Ascending aorta (tissue), 2 donors: ENCODE results near the gene ZBED1. TPM values are rescaled to one million over a fixed set of nuclear protein-coding genes. Genes with fewer than 3 reads are reported as not detected.

Experiments used
- DNase-seq, 2 donors: peaks; one replicate each; pipeline ENCODE4 v3.0.0-alpha.2; 2019; ENCODE audit warnings: low spot score in 2 of 2
- H3K27ac ChIP-seq, 2 donors: fragments of 200-600 bp; sonication (generic); one replicate each; pipeline ENCODE4 v1.5.1; 2016 to 2017; ENCODE audit warnings: mild to moderate bottlenecking in 1 of 2
- H3K27me3 ChIP-seq: fragments of 200-600 bp; sonication (generic); one replicate; pipeline ENCODE4 v1.5.1; 2017
- H3K36me3 ChIP-seq, 2 donors: fragments of 200-600 bp; sonication (generic); one replicate each; pipeline ENCODE4 v1.5.1; 2016
- H3K4me1 ChIP-seq, 2 donors: fragments of 200-600 bp; sonication (generic); one replicate each; pipeline ENCODE4 v1.5.1; 2016 to 2017; ENCODE audit warnings: mild to moderate bottlenecking in 1 of 2
- H3K4me3 ChIP-seq, 2 donors: fragments of 200-600 bp; sonication (generic); one replicate each; pipeline ENCODE4 v1.5.1; 2016 to 2017; ENCODE audit warnings: mild to moderate bottlenecking in 1 of 2
- H3K9me3 ChIP-seq, 2 donors: fragments of 200-600 bp; sonication (generic); one replicate each; pipeline ENCODE4 v1.5.1; 2016
- intact Hi-C: fragments of 100-400 bp; cut with DNase I; formaldehyde crosslinking; loops from one replicate; pipeline ENCODE4 v1.15.1; 2023
- total RNA-seq: library from RNA; depleted of rRNA; stranded (reverse); fragments of >200 nt; gene quantifications from one replicate; pipeline ENCODE4 v1.1.0, GENCODE V29; 2016
- TF ChIP-seq, protein P1 (sequence below), 3 experiments: fragments of 200-600 bp in 2 of 3; fragments of 450-650 bp in 1 of 3; sonication (generic) in 2 of 3; IDR thresholded peaks; one replicate each; pipeline ENCODE4 v1.5.1; 2016 to 2019; ENCODE audit warnings: antibody characterized with exemption in 3 of 3, mild to moderate bottlenecking in 1 of 3, moderate library complexity in 1 of 3

ZBED1 gene
- total RNA-seq, 1 donor from 2014 or later = 34.6 TPM

GRCh38 chrX:2451501-2452316 is 49.1 kb downstream of the ZBED1 start:
- TF ChIP-seq, protein P1, sequence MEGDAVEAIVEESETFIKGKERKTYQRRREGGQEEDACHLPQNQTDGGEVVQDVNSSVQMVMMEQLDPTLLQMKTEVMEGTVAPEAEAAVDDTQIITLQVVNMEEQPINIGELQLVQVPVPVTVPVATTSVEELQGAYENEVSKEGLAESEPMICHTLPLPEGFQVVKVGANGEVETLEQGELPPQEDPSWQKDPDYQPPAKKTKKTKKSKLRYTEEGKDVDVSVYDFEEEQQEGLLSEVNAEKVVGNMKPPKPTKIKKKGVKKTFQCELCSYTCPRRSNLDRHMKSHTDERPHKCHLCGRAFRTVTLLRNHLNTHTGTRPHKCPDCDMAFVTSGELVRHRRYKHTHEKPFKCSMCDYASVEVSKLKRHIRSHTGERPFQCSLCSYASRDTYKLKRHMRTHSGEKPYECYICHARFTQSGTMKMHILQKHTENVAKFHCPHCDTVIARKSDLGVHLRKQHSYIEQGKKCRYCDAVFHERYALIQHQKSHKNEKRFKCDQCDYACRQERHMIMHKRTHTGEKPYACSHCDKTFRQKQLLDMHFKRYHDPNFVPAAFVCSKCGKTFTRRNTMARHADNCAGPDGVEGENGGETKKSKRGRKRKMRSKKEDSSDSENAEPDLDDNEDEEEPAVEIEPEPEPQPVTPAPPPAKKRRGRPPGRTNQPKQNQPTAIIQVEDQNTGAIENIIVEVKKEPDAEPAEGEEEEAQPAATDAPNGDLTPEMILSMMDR (IDR thresholded peaks at IDR 0.05) = no peak
- Histone ChIP-seq H3K36me3 (no peaks in the 10 kb centered on the region), H3K27me3 (no peaks in the 10 kb centered on the region), H3K4me1 (no peaks in the 10 kb centered on the region), H3K27ac (no peak overlapping the region), H3K4me3 (no peak overlapping the region), H3K9me3 (no peaks in the 10 kb centered on the region)
- intact Hi-C loops = no loop called here
- DNase-seq = no peak

GRCh38 chrX:2450681-2451080 is 50.1 kb downstream of the ZBED1 start:
- TF ChIP-seq, protein P1 (IDR thresholded peaks at IDR 0.05) = no peak
- Histone ChIP-seq H3K9me3 (no peaks in the 10 kb centered on the region), H3K4me1 (no peaks in the 10 kb centered on the region), H3K27me3 (no peaks in the 10 kb centered on the region), H3K27ac (no peak overlapping the region), H3K4me3 (no peak overlapping the region), H3K36me3 (no peaks in the 10 kb centered on the region)
- DNase-seq = no peak
- intact Hi-C loops = no loop called here

DNA sequence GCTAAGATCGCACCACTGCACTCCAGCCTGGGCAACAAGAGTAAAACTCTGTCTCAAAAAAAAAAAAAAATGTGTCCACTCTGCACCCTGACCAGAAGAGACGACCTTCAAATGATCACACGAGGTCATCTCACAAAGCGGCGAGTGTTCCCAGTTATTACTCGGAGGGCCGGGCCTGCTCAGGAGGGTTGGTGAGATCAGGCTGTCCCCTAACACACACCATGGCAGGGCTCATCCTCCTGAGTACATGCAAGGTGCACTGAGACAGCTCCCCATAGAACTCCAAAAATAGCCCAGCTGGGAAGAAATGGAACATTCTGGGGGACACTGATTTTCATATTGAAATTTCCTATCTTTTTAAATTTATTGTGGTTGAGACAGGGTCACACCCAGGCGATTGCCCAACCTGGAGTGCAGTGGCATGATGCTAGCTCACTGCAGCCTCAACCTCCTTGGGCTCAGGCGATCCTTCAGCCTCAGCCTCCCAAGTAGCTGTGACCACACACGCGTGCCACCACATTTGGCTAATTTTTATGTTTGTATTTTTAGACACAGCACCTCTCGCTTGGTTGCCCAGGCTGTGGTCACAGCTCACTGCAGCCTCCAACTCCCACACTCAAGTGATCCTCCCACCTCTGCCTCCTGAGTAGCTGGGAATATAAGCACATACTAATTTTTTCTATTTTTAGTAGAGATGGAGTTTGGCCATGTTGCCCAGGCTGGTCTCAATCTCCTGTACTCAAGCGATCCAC is 51.5 kb downstream of the ZBED1 start:
- Histone ChIP-seq H3K36me3 (no peaks in the 10 kb centered on the region), H3K9me3 (no peaks in the 10 kb centered on the region), H3K4me3 (no peak overlapping the region), H3K4me1 (no peaks in the 10 kb centered on the region), H3K27ac (no peak overlapping the region), H3K27me3 (no peaks in the 10 kb centered on the region)
- TF ChIP-seq, protein P1 (IDR thresholded peaks at IDR 0.05) = no peak
- no peak for DNase-seq
- intact Hi-C loops = no loop called here

GRCh38 chrX:2447484-2447883 is 53.3 kb downstream of the ZBED1 start:
- no peaks in the 10 kb centered on the region for H3K27me3 ChIP-seq
- H3K4me1 ChIP-seq = no peaks in the 10 kb centered on the region
- intact Hi-C loops = no loop called here
- no peak for DNase-seq
- H3K4me3 ChIP-seq = no peak overlapping the region
- H3K27ac ChIP-seq = no peak overlapping the region
- TF ChIP-seq, protein P1 (IDR thresholded peaks at IDR 0.05) = no peak
- H3K9me3 ChIP-seq = no peaks in the 10 kb centered on the region
- no peaks in the 10 kb centered on the region for H3K36me3 ChIP-seq

DNA sequence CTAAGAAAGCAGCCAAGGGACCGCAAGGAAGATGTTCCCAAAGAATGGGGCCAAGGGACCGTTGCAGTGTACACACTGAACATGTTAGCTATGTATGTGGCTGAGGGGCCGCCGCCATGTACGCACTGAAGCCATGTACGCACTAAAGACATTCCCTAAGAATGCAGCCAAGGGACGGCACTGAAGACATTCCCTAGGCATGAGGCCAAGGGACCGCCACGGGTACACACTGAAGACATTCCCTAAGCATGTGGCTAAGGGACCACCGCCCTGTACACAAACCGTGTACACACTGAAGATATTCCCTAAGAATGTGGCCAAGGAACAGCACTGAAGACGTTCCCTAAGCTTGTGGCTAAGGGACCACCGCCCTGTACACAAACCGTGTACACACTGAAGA is 54.0 kb downstream of the ZBED1 start:
- Histone ChIP-seq H3K27ac (no peak overlapping the region), H3K27me3 (no peaks in the 10 kb centered on the region), H3K4me3 (no peak overlapping the region), H3K36me3 (no peaks in the 10 kb centered on the region), H3K9me3 (no peaks in the 10 kb centered on the region), H3K4me1 (no peaks in the 10 kb centered on the region)
- intact Hi-C loops = no loop called here
- no peak for DNase-seq
- TF ChIP-seq, protein P1 (IDR thresholded peaks at IDR 0.05) = no peak
